SK-N-MC (cell line): ENCODE measurements around the gene DDX31.

Experiments used
- DNase-seq: peaks from one replicate; pipeline ENCODE4 v3.0.0-alpha.2; 2011; ENCODE audit warnings: low read depth, low spot score
- H3K27ac ChIP-seq: fragments of 200-600 bp; sonication (generic); 2 replicates; pipeline ENCODE4 v1.5.1; 2016; ENCODE audit warnings: mixed run types
- H3K36me3 ChIP-seq: fragments of 200-600 bp; sonication (generic); 2 replicates; pipeline ENCODE4 v1.6.1; 2017; ENCODE audit warnings: antibody characterized with exemption, low read length, mixed read lengths; ENCODE audit not compliant: insufficient read depth
- H3K4me3 ChIP-seq: fragments of 200-600 bp; sonication (generic); 2 replicates; pipeline ENCODE4 v1.5.1; 2016
- H3K9ac ChIP-seq: fragments of 200-600 bp; sonication (generic); 2 replicates; pipeline ENCODE4 v1.8.0; 2017; ENCODE audit warnings: mixed run types, mixed read lengths; ENCODE audit not compliant: insufficient read length
- H3K9me3 ChIP-seq: fragments of 200-600 bp; sonication (generic); 2 replicates; pipeline ENCODE4 v1.6.1; 2017; ENCODE audit warnings: low read depth, mild to moderate bottlenecking, antibody characterized with exemption, low read length, moderate library complexity, mixed read lengths
- EZH2 ChIP-seq: fragments of 200-600 bp; sonication (generic); IDR thresholded peaks from one replicate; pipeline ENCODE4 v1.6.1; 2017; ENCODE audit warnings: antibody characterized with exemption
- FOXP2 ChIP-seq: optimal IDR thresholded peaks from 2 replicates; pipeline ENCODE3; 2011; ENCODE audit warnings: mild to moderate bottlenecking, moderate library complexity; ENCODE audit not compliant: insufficient read depth; ENCODE audit errors: extremely low read length, control extremely low read depth
- POLR2AphosphoS5 ChIP-seq: IDR thresholded peaks from 2 replicates; pipeline ENCODE4 v1.6.1; 2012; ENCODE audit warnings: mild to moderate bottlenecking, low read depth, low read length, borderline replicate concordance

The DDX31 gene

GRCh38 chr9:132670457-132671391, 941 bp upstream of the DDX31 start, which contains the start of gene GTF3C4:
Gene GTF3C4 (plus strand): TSS chr9:132670464. CDS start chr9:132670599, 135 bp downstream.
- Histone ChIP-seq H3K27ac (peak within 1 kb of the TSS; percentile 91), H3K4me3 (peak within 1 kb of the TSS; percentile 90), H3K9ac (peak within 1 kb of the TSS; percentile 78), H3K36me3 (peaks cover 24% of the 10 kb centered on the region), H3K9me3 (no peaks in the 10 kb centered on the region)
- TF ChIP-seq POLR2AphosphoS5 = peak; percentile 56; the same call in 1 of the 2 replicates
- no peak for TF ChIP-seq EZH2
- no peak for DNase-seq

DNA sequence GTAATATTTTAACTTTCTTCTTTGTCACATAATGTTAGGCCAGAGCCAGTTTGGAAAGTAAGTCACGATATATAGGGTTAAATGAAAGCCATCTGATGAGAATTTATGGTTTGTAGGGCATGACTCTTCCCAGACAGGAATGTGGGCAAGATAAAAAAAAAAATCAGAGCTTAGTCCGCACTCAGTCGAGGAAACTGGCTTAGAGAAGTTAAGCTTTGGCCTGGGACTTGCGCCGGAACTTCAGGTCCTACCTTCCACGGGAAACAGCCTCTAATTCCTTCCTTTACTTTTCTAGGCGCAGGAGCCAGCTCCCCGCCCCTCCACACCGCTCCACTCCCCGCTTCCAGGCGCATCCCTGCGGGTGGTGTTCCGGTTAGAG, 475 bp downstream of the DDX31 start:
- Histone ChIP-seq H3K9me3 (no peaks in the 10 kb centered on the region), H3K36me3 (peaks cover 30% of the 10 kb centered on the region), H3K9ac (peak overlapping the region; percentile 78), H3K27ac (peak overlapping the region; percentile 91), H3K4me3 (peak overlapping the region; percentile 90)
- TF ChIP-seq FOXP2 (peak; percentile 9), POLR2AphosphoS5 (no peak)
- DNase-seq = no peak

GRCh38 chr9:132663851-132664250, 5.9 kb downstream of the DDX31 start:
- Histone ChIP-seq H3K36me3 (peaks cover 48% of the 10 kb centered on the region), H3K4me3 (no peak overlapping the region), H3K9me3 (no peaks in the 10 kb centered on the region), H3K27ac (no peak overlapping the region), H3K9ac (no peak overlapping the region)
- DNase-seq = no peak
- TF ChIP-seq EZH2 (no peak), FOXP2 (no peak), POLR2AphosphoS5 (no peak)

- Histone ChIP-seq H3K9ac (no peak overlapping the region), H3K4me3 (no peak overlapping the region), H3K27ac (no peak overlapping the region), H3K9me3 (no peaks in the 10 kb centered on the region), H3K36me3 (peaks cover 56% of the 10 kb centered on the region)
- DNase-seq = no peak
- TF ChIP-seq EZH2 = no peak
- TF ChIP-seq FOXP2 = no peak
- no peak for TF ChIP-seq POLR2AphosphoS5
These were observed 6.7 kb downstream of the DDX31 start for GRCh38 chr9:132663117-132663516.

GRCh38 chr9:132662152-132662945, 7.4 kb downstream of the DDX31 start:
- Histone ChIP-seq H3K9ac (no peak overlapping the region), H3K9me3 (no peaks in the 10 kb centered on the region), H3K36me3 (peaks cover 63% of the 10 kb centered on the region), H3K4me3 (no peak overlapping the region), H3K27ac (no peak overlapping the region)
- TF ChIP-seq FOXP2 (no peak), EZH2 (no peak), POLR2AphosphoS5 (no peak)
- DNase-seq = no peak

DNA sequence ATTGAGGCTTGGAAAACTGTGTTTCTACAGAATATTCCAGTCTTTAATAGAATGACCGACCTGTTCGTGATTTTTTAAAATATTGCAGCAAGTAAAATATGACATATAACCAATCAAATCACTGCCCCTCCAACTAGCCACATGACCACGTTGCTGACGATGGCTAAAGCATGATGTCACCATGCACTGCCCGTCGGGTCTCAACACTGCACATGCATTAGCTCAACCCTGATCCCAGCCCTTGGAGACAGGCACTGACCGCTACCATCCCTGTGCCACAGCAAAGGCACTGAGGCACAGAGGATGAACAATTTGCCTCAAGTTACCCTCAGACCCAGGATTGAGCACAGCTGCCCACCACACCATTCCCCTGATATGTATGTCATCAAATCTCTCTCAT, 13.5 kb downstream of the DDX31 start:
- Histone ChIP-seq H3K27ac (no peak overlapping the region), H3K36me3 (peaks cover 75% of the 10 kb centered on the region), H3K9me3 (no peaks in the 10 kb centered on the region), H3K9ac (no peak overlapping the region), H3K4me3 (no peak overlapping the region)
- TF ChIP-seq POLR2AphosphoS5 (no peak), FOXP2 (no peak), EZH2 (no peak)
- no peak for DNase-seq

GRCh38 chr9:132651259-132651658, 18.5 kb downstream of the DDX31 start:
- H3K27ac ChIP-seq = no peak overlapping the region
- no peak overlapping the region for H3K4me3 ChIP-seq
- H3K9me3 ChIP-seq = no peaks in the 10 kb centered on the region
- DNase-seq = no peak
- TF ChIP-seq FOXP2 (no peak), EZH2 (no peak), POLR2AphosphoS5 (no peak)
- H3K9ac ChIP-seq = no peak overlapping the region
- peaks cover 76% of the 10 kb centered on the region for H3K36me3 ChIP-seq

GRCh38 chr9:132648685-132649084, 21.1 kb downstream of the DDX31 start:
- H3K9me3 ChIP-seq = no peaks in the 10 kb centered on the region
- no peak for TF ChIP-seq FOXP2
- TF ChIP-seq EZH2 = no peak
- DNase-seq = no peak
- no peak overlapping the region for H3K27ac ChIP-seq
- H3K36me3 ChIP-seq = peaks cover 93% of the 10 kb centered on the region
- H3K9ac ChIP-seq = no peak overlapping the region
- H3K4me3 ChIP-seq = no peak overlapping the region
